GM18868 (cell line): ENCODE results near the gene CSRP1.
A peak's percentile ranks its signal among the peaks of the same experiment; 100 is the strongest.

Experiments
- ATAC-seq: cut with Tn5 transposase; IDR thresholded peaks from one replicate; pipeline ENCODE4 v1.9.1; 2021; ENCODE audit warnings: mild to moderate bottlenecking, moderate library complexity; ENCODE audit not compliant: unreplicated experiment

The CSRP1 gene

GRCh38 chr1:201513498-201514243 lies 6.7 kb upstream of the CSRP1 start:
- ATAC-seq: no peak

DNA sequence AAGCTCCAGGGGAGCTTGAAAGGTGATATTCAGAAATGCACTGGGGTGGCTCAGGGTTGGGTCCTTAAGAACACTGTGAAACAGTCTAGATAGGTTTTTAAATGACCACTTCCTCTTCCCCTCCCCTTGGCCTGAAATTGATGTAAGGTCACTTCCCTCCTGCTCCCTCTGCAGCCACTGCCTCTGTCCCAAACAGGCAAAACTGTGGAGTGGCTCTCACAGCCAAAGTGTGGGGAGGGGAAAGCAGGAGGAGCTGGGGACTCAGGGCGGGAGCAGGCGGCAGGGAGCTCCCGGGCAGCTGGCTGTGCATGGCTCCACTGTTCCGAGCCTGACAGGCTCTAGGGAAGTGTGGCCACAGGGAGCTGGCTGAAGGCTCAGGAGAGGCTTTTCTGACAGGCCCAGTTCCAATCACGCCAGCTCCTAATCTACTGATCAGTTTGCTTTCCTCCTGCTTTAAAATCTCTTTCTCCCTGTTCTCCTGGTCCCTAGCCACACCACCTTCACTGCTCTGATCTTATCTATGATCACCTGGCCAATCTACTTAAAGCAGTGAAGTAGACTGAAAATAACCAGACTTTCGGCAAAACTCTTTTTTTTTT lies 5.1 kb upstream of the CSRP1 start:
- ATAC-seq: no peak

- ATAC-seq: no peak
Measured at GRCh38 chr1:201511396-201511940, 4.5 kb upstream of the CSRP1 start.

DNA sequence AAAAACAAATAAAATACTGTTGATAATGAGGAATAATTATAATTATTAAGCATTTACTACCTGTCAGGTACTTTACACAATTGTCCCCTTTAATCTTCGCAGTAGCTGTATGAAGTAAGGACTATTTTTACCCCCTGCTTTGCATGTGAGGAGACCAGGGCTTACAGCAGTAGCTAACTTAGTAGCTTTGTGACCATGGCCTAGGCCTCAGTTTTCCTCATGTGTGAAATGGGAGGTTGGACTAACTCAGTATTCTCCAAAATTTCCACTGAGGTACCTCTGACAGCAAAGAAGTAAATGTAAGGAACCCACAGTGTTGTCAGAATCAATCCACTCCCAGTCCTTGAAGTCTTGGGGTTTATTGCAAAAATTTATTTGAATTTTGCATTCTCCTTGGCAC lies 3.8 kb upstream of the CSRP1 start:
- no peak for ATAC-seq

GRCh38 chr1:201509601-201510374 lies 2.9 kb upstream of the CSRP1 start:
- no peak for ATAC-seq

GRCh38 chr1:201508809-201509208 lies 1.9 kb upstream of the CSRP1 start:
- ATAC-seq: no peak

- peak; percentile 9 for ATAC-seq
Measured at GRCh38 chr1:201507360-201507675, 395 bp upstream of the CSRP1 start.

GRCh38 chr1:201506092-201506491 lies 831 bp downstream of the CSRP1 start:
- ATAC-seq: no peak

DNA sequence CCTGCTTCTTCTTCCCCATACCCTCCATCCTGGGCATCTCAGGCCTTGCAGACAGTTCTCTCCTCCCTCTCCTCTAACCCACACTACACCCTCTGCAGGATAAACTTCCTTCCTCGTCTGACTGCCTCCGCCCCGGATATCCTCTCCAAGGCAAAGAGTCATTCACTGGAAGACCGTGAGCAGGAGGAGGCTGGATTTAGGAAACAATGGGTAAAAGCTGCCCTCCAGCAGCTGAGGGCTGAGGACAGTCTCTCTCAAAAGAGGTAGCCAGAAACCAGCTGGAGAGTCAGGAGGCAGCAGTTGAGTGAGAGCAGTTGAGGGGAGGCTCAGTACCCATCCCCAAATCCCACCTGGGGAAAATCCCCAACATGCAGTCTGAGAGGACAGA lies 1.4 kb downstream of the CSRP1 start:
- ATAC-seq: no peak

DNA sequence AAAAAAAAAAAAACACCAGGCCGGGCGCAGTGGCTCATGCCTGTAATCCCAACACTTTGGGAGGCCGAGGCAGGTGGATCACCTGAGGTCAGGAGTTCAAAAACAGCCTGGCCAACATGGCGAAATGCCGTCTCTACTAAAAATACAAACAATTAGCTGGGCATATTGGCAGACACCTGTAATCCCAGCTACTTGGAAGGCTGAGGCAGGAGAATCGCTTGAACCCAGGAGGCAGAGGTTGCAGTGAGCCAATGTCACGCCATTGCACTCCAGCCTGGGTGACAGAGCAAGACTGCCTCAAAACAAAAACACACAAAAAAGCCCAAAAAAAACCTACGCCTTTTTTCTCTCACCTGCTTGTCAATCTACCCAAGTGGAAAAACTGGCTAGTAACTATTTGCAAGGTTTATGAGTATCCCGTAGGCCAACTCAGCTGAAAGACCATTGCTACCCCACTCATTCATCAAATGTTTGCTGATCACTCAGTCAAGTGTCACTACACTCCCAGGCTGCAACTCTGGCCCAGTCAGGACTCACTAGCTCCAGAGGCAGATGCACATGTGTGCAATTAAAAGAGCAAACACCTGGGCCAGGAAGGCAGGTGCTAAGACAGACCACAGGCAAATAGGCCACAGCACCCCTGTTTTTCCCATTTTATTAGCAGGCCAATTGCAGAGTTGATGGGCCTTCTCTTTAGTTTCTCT lies 2.0 kb downstream of the CSRP1 start:
- no peak for ATAC-seq

DNA sequence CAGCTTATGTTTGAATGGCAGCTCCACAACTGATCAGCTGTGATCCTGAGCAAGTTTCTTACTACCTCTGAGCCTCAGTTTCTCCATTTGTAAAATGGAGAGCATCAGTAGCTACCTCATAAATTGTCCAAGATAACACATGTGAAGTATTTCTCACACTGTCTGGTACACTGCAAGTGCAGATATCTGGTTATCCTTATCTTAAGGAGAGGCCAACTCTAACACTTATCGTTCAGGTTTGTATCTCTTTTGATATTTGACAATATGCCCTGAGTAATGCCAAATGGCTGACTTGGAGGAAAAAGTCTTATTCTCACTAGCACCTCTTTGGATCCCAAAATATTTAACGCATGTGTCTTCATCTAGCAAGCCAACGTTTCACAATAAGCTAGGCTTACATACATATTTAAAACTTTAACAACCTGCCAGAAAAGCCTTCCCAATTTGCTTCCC lies 2.7 kb downstream of the CSRP1 start:
- no peak for ATAC-seq

DNA sequence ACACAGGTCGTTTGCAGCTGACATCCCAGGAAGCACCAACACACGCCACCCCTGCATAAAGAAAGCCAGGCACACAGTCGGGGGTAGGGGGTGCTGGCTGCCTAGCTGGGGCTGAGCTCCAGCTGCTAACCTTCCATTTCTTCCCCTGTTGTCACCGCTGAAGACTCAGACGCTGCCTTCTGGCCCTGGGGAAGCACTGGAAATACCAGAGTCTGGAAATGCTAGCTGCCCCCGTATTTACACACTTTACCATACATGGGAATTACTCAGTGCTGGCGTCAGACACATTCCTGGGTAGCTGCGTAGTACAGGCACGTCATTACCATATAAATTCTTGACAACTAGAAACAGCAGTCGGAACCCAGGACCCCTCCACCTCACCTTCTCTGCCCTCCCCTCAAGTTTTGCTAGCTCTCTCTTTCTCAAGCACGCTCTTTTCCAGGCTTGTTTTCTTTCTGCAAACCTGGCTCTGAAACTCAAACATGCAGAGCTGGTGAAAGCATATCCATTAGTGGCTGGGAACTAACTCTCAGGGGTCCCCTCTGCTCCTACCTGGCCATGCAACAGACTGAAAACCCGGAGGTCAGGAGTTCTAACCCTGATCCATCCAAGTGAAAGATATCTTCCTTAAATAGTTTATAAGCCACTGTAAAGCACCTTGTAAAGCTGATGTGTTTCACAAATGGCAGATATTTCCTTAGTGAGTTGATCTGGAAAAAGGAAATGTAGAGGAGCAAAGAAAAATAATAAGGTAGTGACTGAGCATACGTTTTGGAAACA lies 3.3 kb downstream of the CSRP1 start:
- ATAC-seq: no peak

DNA sequence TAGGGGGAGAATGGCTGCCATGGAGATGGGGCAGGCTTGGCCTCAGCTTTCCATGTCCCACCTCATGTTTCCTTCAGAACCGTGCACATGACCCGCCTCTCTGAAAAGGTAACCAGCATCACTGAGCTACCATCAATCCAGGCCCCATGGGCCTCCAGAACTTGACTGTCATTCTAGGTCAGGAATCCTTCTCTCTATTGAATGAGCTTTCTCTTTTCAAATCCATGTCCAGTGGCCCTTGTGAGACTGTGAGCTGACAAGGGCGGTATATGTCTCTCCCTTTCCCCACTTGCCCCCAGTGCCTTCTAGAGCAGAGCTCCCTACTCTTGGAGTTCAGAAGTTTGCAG lies 4.4 kb downstream of the CSRP1 start:
- ATAC-seq: no peak

GRCh38 chr1:201501812-201502510 lies 5.0 kb downstream of the CSRP1 start:
- no peak for ATAC-seq

DNA sequence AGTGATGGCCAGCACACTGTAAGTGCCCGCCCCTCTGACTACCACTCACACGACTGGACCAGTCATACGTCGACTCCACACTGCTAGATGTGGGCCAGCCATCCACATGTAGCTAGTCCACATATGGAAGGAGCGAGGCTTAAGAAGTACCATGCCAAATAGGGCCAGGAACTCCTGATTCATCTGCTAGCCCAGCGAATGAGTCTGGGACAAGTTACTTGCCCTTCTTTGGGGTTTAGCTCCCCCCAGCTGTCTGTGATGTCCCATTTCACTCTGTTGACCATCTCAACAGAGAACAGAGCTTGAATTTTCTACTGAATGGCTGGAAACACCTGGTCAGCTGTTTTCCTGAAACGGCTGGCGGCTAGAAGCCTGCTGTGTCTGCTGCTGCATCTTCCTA lies 5.8 kb downstream of the CSRP1 start:
- ATAC-seq: no peak

GRCh38 chr1:201500670-201501120 lies 6.2 kb downstream of the CSRP1 start:
- ATAC-seq: no peak

DNA sequence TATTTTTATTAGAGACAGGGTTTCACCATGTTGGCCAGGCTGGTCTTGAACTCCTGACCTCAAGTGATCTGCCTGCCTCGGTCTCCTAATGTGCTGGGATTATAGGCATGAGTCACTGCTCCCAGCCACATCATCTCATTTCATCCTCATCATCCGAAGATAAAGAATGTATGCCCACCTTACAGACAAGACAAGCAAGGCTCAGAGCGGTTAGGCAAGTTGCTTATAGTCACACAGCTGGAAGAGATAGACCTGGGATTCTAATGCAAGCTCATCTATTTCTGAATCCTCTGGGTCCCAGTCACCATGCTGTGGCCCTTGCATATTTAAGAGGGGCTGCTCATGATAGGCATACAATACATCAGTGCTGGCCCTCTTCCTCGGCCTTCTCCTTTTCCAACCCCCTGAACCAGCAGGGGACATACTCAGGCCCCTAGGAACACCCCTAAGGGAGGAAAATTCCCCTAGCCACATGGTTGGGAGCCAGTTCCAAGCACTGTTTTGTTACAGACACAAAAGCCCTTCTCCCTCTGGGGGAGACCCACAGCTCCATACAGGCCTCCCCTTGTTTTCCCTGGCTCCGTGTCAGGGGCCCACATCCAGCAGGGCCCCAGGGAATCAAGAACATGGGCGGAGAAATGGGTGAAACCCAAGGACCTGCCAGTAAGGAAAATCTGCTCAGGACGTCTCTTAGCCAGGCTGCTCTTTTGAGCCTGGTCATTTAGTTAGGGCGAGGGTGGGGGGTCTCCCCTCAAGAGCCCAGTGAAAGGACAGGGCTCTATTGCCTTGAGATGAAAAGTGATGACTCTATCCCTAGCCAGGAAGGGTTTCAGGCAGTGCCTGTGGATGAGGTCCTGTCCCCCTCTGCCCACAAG lies 6.9 kb downstream of the CSRP1 start:
- ATAC-seq: no peak

DNA sequence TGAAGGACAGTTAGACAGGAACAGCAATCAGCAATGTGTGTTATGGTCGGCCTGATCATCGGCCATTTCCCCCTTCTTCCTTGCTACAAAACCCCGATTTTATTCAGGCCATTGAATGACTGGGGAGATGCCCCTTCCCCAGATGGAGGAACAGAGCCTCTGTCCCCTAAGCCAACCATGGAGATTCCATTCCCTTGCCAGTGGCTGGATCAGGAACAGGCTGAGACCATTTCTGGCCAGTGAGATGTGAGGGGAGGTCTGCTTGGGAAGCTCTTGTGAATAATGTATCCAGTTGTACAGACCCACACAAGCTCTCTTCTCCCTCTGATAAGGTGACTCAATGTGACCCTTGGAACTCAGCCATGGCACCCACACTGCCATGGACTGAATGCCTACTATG lies 7.7 kb downstream of the CSRP1 start:
- ATAC-seq: no peak

- no peak for ATAC-seq
Measured at GRCh38 chr1:201498621-201499020, 8.3 kb downstream of the CSRP1 start.
